B cell (primary cell): ENCODE data around the gene BTBD6.

ENCODE experiments used
- EZH2 ChIP-seq: IDR thresholded peaks from 2 replicates; pipeline ENCODE4 v1.6.1; 2012; ENCODE audit warnings: borderline replicate concordance, low read depth, mild to moderate bottlenecking, moderate library complexity, low read length; ENCODE audit not compliant: insufficient read depth, poor library complexity, severe bottlenecking
- TF ChIP-seq, protein P1 (sequence below): fragments of 200-600 bp; IDR thresholded peaks from one replicate; pipeline ENCODE4 v1.8.0; 2022; ENCODE audit warnings: antibody characterized with exemption, mild to moderate bottlenecking

DNA sequence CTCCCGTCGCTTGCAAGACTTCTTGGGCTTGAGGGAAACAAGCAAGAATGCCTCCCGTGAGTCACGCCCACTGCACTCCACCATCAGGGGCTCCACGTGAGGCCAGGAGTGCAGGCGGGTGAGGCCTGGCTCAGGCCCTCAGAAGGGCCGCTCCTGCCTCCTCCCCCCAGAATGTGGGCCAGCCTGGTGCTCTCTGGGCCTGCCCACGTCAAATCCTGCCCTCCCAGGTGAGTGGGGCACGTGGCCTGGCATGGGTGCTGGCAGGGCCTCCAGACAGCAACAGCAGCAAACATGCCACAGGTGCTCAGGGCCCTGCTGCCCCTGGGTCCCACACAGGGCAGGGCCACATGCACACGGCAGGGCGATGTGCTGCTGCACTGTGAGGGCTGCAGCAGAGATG, 30.6 kb upstream of the BTBD6 start:
- TF ChIP-seq, protein P1, sequence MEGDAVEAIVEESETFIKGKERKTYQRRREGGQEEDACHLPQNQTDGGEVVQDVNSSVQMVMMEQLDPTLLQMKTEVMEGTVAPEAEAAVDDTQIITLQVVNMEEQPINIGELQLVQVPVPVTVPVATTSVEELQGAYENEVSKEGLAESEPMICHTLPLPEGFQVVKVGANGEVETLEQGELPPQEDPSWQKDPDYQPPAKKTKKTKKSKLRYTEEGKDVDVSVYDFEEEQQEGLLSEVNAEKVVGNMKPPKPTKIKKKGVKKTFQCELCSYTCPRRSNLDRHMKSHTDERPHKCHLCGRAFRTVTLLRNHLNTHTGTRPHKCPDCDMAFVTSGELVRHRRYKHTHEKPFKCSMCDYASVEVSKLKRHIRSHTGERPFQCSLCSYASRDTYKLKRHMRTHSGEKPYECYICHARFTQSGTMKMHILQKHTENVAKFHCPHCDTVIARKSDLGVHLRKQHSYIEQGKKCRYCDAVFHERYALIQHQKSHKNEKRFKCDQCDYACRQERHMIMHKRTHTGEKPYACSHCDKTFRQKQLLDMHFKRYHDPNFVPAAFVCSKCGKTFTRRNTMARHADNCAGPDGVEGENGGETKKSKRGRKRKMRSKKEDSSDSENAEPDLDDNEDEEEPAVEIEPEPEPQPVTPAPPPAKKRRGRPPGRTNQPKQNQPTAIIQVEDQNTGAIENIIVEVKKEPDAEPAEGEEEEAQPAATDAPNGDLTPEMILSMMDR = no peak
- TF ChIP-seq EZH2 = no peak
